MM.1S (cell line): Measurements from ENCODE around the gene PIAS3.

Source experiments
- EZH2phosphoT487 ChIP-seq: fragments of 300-600 bp; sonication (generic); IDR thresholded peaks from 2 replicates; pipeline ENCODE4 v1.6.1; 2018; ENCODE audit warnings: antibody characterized with exemption, low read length
- TF ChIP-seq, protein P1 (sequence below): fragments of 300-600 bp; sonication (generic); IDR thresholded peaks from 2 replicates; pipeline ENCODE4 v1.5.1; 2016; ENCODE audit warnings: antibody characterized with exemption, low read length, mixed read lengths

DNA sequence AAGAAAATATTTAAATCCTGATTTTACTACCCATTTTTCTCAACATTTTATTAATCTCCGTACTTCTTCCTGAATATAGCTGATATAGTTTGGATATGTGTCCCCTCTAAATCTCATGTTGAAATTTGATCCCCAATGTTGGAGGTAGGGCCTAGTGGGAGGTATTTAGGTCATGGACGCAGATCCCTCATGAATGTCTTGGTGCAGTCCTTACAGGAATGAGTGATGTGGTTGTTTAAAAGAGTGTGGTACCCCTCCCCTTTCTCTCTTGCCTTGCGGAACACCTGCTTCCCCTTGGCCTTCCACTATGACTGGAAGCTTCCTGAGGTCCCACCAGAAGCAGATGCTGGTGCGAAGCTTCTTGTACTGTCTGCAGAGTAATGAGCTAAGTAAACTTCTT, 52.5 kb downstream of the PIAS3 start:
- TF ChIP-seq, protein P1, sequence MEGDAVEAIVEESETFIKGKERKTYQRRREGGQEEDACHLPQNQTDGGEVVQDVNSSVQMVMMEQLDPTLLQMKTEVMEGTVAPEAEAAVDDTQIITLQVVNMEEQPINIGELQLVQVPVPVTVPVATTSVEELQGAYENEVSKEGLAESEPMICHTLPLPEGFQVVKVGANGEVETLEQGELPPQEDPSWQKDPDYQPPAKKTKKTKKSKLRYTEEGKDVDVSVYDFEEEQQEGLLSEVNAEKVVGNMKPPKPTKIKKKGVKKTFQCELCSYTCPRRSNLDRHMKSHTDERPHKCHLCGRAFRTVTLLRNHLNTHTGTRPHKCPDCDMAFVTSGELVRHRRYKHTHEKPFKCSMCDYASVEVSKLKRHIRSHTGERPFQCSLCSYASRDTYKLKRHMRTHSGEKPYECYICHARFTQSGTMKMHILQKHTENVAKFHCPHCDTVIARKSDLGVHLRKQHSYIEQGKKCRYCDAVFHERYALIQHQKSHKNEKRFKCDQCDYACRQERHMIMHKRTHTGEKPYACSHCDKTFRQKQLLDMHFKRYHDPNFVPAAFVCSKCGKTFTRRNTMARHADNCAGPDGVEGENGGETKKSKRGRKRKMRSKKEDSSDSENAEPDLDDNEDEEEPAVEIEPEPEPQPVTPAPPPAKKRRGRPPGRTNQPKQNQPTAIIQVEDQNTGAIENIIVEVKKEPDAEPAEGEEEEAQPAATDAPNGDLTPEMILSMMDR, result no peak
- TF ChIP-seq EZH2phosphoT487, result no peak
